T47D (cell line): ENCODE data around the gene PRUNE2.

Source experiments
- DNase-seq, 2 experiments: peaks; one replicate each; pipeline versions ENCODE4 v3.0.0 to v3.0.0-alpha.2; 2011 to 2012; ENCODE audit warnings: low read depth in 1 of 2, low spot score in 1 of 2
- JUND ChIP-seq: IDR thresholded peaks from 2 replicates; pipeline ENCODE4 v1.6.1; 2012; ENCODE audit warnings: low read depth
- in situ Hi-C: cut with HindIII; loops from 2 replicates; pipeline ENCODE4 v1.10.0; 2016; ENCODE audit warnings: low sequenced_read_pairs, low pct_unique_long_range_greater_than_20kb

The PRUNE2 gene

GRCh38 chr9:76798527-76798926 is 107.4 kb downstream of the PRUNE2 start:
- TF ChIP-seq JUND: no peak
- in situ Hi-C loops: no loop called here
- DNase-seq: no peak

- in situ Hi-C loops: no loop called here
- no peak for DNase-seq
- no peak for TF ChIP-seq JUND
Observed at GRCh38 chr9:76796296-76796695, 109.6 kb downstream of the PRUNE2 start.

GRCh38 chr9:76793784-76794431 is 112.0 kb downstream of the PRUNE2 start:
- no peak for TF ChIP-seq JUND
- DNase-seq: no peak
- in situ Hi-C loops: no loop called here

- DNase-seq: no peak
- in situ Hi-C loops: no loop called here
- TF ChIP-seq JUND: no peak
Observed at GRCh38 chr9:76789840-76790239, 116.1 kb downstream of the PRUNE2 start.

GRCh38 chr9:76787677-76788076 is 118.2 kb downstream of the PRUNE2 start:
- in situ Hi-C loops: no loop called here
- no peak for TF ChIP-seq JUND

GRCh38 chr9:76785501-76785900 is 120.4 kb downstream of the PRUNE2 start:
- no peak for DNase-seq
- in situ Hi-C loops: no loop called here
- TF ChIP-seq JUND: no peak

More at GRCh38 chr9:76787677-76788076, 118.2 kb downstream of the PRUNE2 start:
- DNase-seq: no peak

GRCh38 chr9:76784881-76785280 is 121.0 kb downstream of the PRUNE2 start:
- in situ Hi-C loops: no loop called here
- TF ChIP-seq JUND: no peak
- DNase-seq: no peak

GRCh38 chr9:76772686-76773445 is 133.0 kb downstream of the PRUNE2 start:
- no peak for DNase-seq
- in situ Hi-C loops: no loop called here
- no peak for TF ChIP-seq JUND

- in situ Hi-C loops: no loop called here
- DNase-seq: no peak
- no peak for TF ChIP-seq JUND
Observed at GRCh38 chr9:76766126-76766525, 139.8 kb downstream of the PRUNE2 start.

GRCh38 chr9:76764138-76764537 is 141.8 kb downstream of the PRUNE2 start, which contains the start of gene PCA3:
PCA3 (plus strand) TSS chr9:76764438.
- DNase-seq: no peak
- TF ChIP-seq JUND: no peak
- in situ Hi-C loops: no loop called here

GRCh38 chr9:76761448-76761847 is 144.5 kb downstream of the PRUNE2 start:
- no peak for DNase-seq
- TF ChIP-seq JUND: no peak
- in situ Hi-C loops: no loop called here

GRCh38 chr9:76759732-76760131 is 146.2 kb downstream of the PRUNE2 start:
- in situ Hi-C loops: no loop called here
- no peak for TF ChIP-seq JUND

GRCh38 chr9:76758476-76758875 is 147.4 kb downstream of the PRUNE2 start:
- no peak for TF ChIP-seq JUND
- DNase-seq: no peak
- in situ Hi-C loops: no loop called here

More at GRCh38 chr9:76759732-76760131, 146.2 kb downstream of the PRUNE2 start:
- no peak for DNase-seq
